Measurements from ENCODE around the gene SLC25A25. TPM values are rescaled to one million over a fixed set of nuclear protein-coding genes. Genes with fewer than 3 reads are reported as not detected.

SLC25A25 gene
- total and polyA plus RNA-seq, 12 donors, result 2.3 to 20.7 (median 6.8) TPM

DNA sequence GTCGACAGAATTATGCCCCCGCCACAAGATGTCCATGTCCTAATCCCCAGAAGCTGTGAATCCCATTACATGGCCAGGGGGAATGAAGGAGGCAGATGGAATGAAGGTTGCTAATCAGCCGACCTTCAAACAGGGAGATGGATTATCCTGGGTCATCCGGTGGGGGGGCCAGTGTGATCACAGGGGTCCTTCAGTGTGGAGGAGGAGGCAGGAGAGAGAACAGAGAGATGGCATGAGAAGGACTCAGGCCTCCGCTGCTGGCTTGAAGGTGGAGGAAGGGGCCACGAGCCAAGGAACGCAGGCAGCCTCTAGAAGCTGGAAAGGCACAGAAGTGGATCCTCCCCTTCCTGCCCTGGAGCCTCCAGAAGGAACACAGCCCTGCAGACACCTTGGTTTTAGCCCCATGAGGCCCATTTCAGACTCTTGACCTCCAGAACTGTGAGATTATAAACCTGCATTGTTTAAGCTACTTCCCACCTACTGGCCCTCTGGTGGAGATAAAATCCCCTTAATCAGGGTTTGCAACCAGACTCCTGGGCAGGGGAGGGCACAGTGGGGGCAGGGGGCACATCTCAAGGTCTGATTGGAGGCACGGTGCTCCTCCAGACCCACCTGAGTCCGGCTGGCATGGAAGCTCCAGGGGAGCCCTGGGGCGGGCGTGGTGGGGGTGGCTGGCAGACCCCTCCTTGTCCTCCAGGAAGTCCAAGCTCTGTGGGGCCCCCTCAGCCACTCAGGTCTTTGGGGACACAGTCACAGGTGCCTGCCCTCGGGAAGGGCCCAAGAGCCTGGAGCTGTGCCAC is 45.7 kb downstream of the SLC25A25 start:
- Histone ChIP-seq H3K4me1 (peaks cover 0 to 24% (median 8%) of the 10 kb centered on the region in 9 donors), H3K4me3 (no peak overlapping the region), H3K27ac (no peak overlapping the region), H3K27me3 (no peaks in the 10 kb centered on the region), H3K36me3 (peaks cover 0 to 40% (median 5%) of the 10 kb centered on the region in 9 donors), H3K9me3 (peaks cover 0 to 4% (median 0%) of the 10 kb centered on the region in 11 donors)
- 95 to 96% methylated on average over 12 of the region's 12 CpGs for WGBS, 2 donors
- DNase-seq (no peak), ATAC-seq (no peak)
- TF ChIP-seq, protein P1, sequence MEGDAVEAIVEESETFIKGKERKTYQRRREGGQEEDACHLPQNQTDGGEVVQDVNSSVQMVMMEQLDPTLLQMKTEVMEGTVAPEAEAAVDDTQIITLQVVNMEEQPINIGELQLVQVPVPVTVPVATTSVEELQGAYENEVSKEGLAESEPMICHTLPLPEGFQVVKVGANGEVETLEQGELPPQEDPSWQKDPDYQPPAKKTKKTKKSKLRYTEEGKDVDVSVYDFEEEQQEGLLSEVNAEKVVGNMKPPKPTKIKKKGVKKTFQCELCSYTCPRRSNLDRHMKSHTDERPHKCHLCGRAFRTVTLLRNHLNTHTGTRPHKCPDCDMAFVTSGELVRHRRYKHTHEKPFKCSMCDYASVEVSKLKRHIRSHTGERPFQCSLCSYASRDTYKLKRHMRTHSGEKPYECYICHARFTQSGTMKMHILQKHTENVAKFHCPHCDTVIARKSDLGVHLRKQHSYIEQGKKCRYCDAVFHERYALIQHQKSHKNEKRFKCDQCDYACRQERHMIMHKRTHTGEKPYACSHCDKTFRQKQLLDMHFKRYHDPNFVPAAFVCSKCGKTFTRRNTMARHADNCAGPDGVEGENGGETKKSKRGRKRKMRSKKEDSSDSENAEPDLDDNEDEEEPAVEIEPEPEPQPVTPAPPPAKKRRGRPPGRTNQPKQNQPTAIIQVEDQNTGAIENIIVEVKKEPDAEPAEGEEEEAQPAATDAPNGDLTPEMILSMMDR (IDR thresholded peaks at IDR 0.05), result no peak
- intact Hi-C loops (cut with DNase I), result loop anchor here in 3 of 10 donors (10.0 kb wide), 2 partner anchors 49 to 169 kb away; partner anchors contain the start of genes NAIF1 (in 1 of the 3) and SLC25A25 (in 1 of the 3)

DNA sequence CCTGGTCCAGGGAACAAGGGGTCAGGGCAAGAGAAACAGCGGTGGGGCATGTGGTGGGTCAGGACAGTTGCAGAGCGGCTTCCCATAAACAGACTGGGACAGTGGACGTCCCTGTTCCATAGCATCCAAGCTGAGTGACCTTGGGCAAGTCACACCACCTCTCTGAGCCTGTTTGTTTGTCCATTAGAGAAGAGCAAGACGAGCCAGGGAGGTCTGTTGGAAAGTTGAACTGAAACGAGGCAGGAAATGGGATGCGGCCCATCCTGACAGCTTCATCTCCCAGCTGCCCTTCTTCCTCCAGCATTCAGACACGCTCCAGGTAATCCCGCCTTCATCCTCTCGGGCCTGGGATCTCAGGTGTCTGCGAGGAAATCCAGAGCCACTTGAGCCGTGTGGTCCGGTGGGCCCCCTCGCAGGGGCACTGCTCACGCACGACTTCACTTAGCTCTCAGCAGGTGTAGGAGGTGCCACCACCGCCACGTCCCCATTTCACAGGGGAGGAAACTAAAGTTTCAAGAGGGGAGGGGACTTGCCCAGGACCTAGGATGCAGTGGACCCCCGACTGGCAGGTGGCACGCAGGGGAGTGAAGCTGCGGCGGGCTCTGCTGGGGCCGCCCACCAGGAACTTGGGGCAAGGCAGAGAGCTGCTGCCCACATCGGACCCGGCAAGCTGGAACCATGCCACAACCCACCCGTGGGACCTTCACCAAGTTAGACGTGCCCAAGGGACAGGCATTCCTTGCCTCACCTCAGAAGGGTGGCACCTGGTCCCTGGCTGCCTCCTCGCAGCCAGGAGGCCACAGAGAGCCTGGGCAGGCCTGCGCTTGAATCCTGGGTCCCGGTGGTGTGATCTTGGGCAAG is 46.5 kb downstream of the SLC25A25 start:
- intact Hi-C loops (cut with DNase I), result loop anchor here in 7 of 10 donors (5.0 to 10.0 kb wide), 4 partner anchors 50 to 172 kb away; partner anchors contain the start of genes NAIF1 (in 1 of the 7) and SLC25A25 (in 1 of the 7)
- H3K36me3 ChIP-seq, result peaks cover 0 to 34% (median 5%) of the 10 kb centered on the region in 9 donors
- peaks cover 0 to 15% (median 8%) of the 10 kb centered on the region in 9 donors for H3K4me1 ChIP-seq
- H3K9me3 ChIP-seq, result peaks cover 0 to 4% (median 0%) of the 10 kb centered on the region in 11 donors
- H3K4me3 ChIP-seq, result no peak overlapping the region
- no peak overlapping the region for H3K27ac ChIP-seq
- TF ChIP-seq, protein P1 (IDR thresholded peaks at IDR 0.05), result no peak
- DNase-seq, result no peak
- WGBS, 2 donors, result 89% methylated on average over 29 of the region's 29 CpGs
- no peaks in the 10 kb centered on the region for H3K27me3 ChIP-seq
- no peak for ATAC-seq

DNA sequence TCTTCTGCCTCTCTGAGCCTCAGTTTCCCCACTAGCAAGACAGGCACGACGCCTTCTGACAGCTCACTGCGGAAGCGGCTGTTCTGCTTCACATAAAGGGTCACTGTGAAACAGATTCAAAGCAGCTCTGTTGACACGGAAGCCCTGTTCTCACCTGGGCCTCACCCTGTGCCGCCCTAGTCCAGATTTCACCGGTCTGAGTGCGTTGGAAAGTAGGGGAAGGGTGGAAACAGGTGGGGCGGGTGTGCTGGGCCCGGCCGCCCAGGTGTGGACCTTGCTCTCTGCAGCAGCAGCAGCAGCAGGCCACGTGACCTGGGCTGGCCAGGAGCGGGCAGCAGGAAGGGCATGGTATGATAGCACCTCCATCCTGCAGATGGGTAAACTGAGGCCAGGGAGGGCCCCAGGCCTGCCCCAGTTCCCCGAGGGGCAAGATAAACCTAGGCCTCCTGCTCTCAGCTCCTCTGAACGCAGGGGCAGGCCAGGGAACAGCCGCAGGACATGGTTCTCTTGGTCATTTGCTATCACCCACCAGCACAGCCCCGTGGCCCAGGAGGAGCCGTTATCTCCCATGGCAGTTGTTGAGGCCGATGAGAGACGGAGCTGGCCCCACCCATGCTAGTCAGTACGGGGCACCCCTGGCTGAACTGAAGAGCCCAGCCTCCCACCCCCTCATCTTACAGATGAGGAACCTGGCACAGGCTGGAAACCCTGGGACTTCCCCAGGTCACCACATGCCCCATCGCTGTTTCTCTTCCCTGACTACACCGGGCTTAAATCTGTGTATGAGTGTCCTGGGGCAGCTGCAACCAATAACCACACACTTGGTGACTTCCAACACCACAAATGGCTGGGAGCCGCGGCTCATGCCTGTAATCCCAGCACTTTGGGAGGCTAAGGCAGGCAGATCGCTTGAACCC is 47.4 kb downstream of the SLC25A25 start:
- Histone ChIP-seq H3K4me3 (no peak overlapping the region), H3K9me3 (peaks cover 0 to 4% (median 0%) of the 10 kb centered on the region in 11 donors), H3K4me1 (peaks cover 0 to 12% (median 8%) of the 10 kb centered on the region in 9 donors), H3K27ac (no peak overlapping the region), H3K36me3 (peaks cover 0 to 40% (median 5%) of the 10 kb centered on the region in 9 donors), H3K27me3 (no peaks in the 10 kb centered on the region)
- no peak for DNase-seq
- ATAC-seq, result no peak
- WGBS, 2 donors, result 92 to 93% methylated on average over 26 of the region's 26 CpGs
- TF ChIP-seq, protein P1 (IDR thresholded peaks at IDR 0.05), result no peak
- intact Hi-C loops (cut with DNase I), result loop anchor here in 7 of 10 donors (2.0 to 10.0 kb wide), 6 partner anchors 51 to 173 kb away; partner anchors contain the start of genes NAIF1 (in 1 of the 7) and SLC25A25 (in 1 of the 7)
